Measurements from ENCODE around the gene TMEM18. TPM values are rescaled to one million over a fixed set of nuclear protein-coding genes. Genes with fewer than 3 reads are reported as not detected.

The TMEM18 gene
- total and polyA plus RNA-seq, 2 experiments from 2014 or later: 9.9 to 37.7 TPM

DNA sequence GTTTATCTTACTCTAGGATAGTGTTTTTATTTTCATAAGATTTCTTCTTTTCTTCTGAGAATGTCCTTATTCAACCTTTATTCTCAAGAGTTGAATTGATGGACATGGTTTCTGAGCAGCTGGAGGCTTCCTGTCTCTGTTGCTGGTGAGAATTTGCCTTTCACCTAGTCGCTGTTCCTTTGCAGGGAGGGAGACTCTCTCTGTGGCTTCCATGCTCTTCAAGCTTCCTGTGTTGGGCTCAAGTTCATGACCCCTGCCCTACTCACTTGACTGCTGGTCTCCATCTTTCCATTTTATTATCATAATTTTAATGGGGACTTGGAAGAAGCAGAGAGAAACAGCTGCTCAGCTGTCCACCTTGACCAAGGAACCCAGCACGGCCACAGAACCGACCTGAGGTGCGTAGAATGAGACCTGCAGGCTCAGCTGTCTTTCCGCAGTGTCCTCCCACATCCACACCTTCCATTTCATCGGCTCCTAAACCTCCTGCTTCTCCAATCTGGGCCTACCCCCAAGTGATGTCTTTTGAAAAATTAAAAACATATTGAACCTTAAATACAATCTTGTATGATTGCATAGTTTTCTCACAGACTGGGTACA, 24.2 kb downstream of the TMEM18 start:
- DNase-seq: no peak
- Histone ChIP-seq H3K79me2 (ENCODE audit: insufficient read depth) (no peaks in the 10 kb centered on the region), H3K9me3 (ENCODE audit: low read depth) (no peaks in the 10 kb centered on the region), H3K27ac (no peak overlapping the region), H3K4me2 (ENCODE audit: unreplicated experiment) (no peak overlapping the region), H3K36me3 (ENCODE audit: low read depth) (no peaks in the 10 kb centered on the region), H3F3A (ENCODE audit: insufficient read depth) (no peaks in the 10 kb centered on the region), H3K27me3 (replicated peaks; ENCODE audit: insufficient read depth) (no peaks in the 10 kb centered on the region; the same call in 1 of the 2 replicates), H3K9me2 (ENCODE audit: insufficient read depth) (no peaks in the 10 kb centered on the region), H3K4me1 (ENCODE audit: insufficient read depth) (0 out of 2 replicates have a peak, but pooled peaks cover 4% of the 10 kb centered on the region), H2AFZ (no peak overlapping the region), H3K9ac (no peak overlapping the region), H4K20me1 (ENCODE audit: insufficient read depth) (no peaks in the 10 kb centered on the region), H3K4me3 (no peak overlapping the region)
- TF ChIP-seq EZH2 (IDR thresholded peaks at IDR 0.05; ENCODE audit: insufficient read depth, poor library complexity, severe bottlenecking): no peak
- TF ChIP-seq EZH2phosphoT487 (IDR thresholded peaks at IDR 0.05; ENCODE audit: insufficient read depth, low read depth): no peak
- WGBS, 2 experiments (ENCODE audit: low coverage in 1 of 2, low lambda C conversion rate in 2 of 2, missing lambda C conversion rate in 2 of 2): 59 to 64% methylated on average over 6 of the region's 6 CpGs
- in situ Hi-C loops (cut with MboI): no loop called here

DNA sequence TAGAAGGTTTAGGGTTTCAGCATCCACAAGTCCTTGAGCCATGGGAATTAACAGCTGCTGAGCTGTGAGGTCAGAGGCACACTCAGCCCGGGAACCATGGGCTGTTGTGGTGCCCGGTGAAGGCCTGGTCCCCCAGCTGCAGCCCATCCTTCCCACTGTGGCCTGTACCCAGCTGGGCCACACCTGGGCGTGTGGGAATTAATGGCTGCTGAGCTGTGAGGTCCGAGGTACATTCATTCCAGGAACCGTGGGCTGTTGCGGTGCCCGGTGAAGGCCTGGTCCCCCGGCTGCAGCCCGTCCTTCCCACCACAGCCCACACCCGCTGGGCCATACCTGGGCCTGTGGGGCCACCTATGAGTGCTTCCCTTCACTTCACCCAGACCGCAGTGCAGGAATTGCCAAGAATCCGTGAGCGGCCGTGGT, 25.2 kb downstream of the TMEM18 start:
- in situ Hi-C loops (cut with MboI): no loop called here
- Histone ChIP-seq H3K9me2 (ENCODE audit: insufficient read depth) (no peaks in the 10 kb centered on the region), H3F3A (ENCODE audit: insufficient read depth) (no peaks in the 10 kb centered on the region), H3K9me3 (ENCODE audit: low read depth) (no peaks in the 10 kb centered on the region), H4K20me1 (ENCODE audit: insufficient read depth) (no peaks in the 10 kb centered on the region), H3K79me2 (ENCODE audit: insufficient read depth) (no peaks in the 10 kb centered on the region), H2AFZ (no peak overlapping the region), H3K36me3 (ENCODE audit: low read depth) (no peaks in the 10 kb centered on the region), H3K27me3 (replicated peaks; ENCODE audit: insufficient read depth) (no peaks in the 10 kb centered on the region), H3K9ac (no peak overlapping the region), H3K4me1 (ENCODE audit: insufficient read depth) (0 out of 2 replicates have a peak, but pooled peaks cover 4% of the 10 kb centered on the region), H3K4me2 (ENCODE audit: unreplicated experiment) (no peak overlapping the region), H3K4me3 (no peak overlapping the region), H3K27ac (no peak overlapping the region)
- TF ChIP-seq EZH2phosphoT487 (IDR thresholded peaks at IDR 0.05; ENCODE audit: insufficient read depth, low read depth) (no peak), EZH2 (IDR thresholded peaks at IDR 0.05; ENCODE audit: insufficient read depth, poor library complexity, severe bottlenecking) (no peak)
- DNase-seq: no peak
- 82 to 84% methylated on average over 14 of the region's 14 CpGs for WGBS, 2 experiments (ENCODE audit: low coverage in 1 of 2, low lambda C conversion rate in 2 of 2, missing lambda C conversion rate in 2 of 2)

DNA sequence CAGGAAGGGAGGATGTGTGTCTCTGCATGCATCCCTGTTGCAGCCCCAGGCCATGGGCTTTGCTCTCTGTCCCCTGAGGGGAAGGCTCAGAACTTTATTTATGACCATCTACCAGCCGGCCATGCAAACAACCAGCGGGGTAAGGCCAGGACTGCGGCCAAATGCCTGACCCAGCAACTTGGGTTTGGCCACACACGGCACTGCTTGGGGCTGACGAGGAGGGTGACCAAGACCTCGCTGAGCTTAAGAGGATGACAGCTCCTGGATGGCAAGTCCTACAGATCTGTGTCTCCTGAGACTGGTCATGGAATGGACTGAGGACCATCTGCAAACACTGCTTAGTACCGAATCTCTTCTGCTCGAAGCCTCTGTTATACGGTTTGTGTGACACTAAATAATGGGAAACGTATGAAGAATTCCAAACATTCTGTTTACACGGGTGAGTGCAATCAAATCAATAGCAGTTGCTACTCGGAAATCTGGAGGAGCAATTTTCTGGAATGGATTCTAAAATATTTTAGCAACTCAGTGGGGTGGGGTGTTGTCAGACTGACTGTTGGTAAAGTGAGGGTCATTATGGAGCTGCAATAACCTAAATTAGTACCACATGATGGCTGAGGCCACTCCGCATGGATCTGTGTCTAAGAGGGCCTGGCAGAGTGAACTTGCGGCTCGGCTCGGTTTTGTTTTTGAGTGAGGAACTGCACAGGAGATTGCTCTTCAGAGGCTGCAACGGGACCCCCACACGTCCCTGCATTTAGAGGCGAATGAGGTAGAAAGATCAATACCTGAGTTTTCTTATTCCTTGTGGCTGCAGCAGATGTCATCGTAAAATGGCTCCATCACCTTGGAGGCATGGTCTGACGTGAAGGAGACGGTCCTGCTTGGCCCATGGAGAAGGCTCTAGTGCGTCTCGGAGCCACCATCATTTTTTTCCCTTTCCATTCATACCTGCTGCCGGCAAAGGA, 26.6 kb downstream of the TMEM18 start:
- Histone ChIP-seq H3K9me2 (ENCODE audit: insufficient read depth) (no peaks in the 10 kb centered on the region), H4K20me1 (ENCODE audit: insufficient read depth) (no peaks in the 10 kb centered on the region), H3K79me2 (ENCODE audit: insufficient read depth) (no peaks in the 10 kb centered on the region), H3K36me3 (ENCODE audit: low read depth) (no peaks in the 10 kb centered on the region), H2AFZ (no peak overlapping the region), H3K4me2 (ENCODE audit: unreplicated experiment) (no peak overlapping the region), H3K9ac (no peak overlapping the region), H3K4me3 (no peak overlapping the region), H3F3A (ENCODE audit: insufficient read depth) (no peaks in the 10 kb centered on the region), H3K4me1 (ENCODE audit: insufficient read depth) (0 out of 2 replicates have a peak, but pooled peaks cover 4% of the 10 kb centered on the region), H3K27ac (no peak overlapping the region), H3K9me3 (ENCODE audit: low read depth) (no peaks in the 10 kb centered on the region), H3K27me3 (replicated peaks; ENCODE audit: insufficient read depth) (no peaks in the 10 kb centered on the region)
- TF ChIP-seq EZH2 (IDR thresholded peaks at IDR 0.05; ENCODE audit: insufficient read depth, poor library complexity, severe bottlenecking) (no peak), EZH2phosphoT487 (IDR thresholded peaks at IDR 0.05; ENCODE audit: insufficient read depth, low read depth) (no peak)
- in situ Hi-C loops (cut with MboI): no loop called here
- peak; percentile 23 for DNase-seq
- 24% methylated on average over 24 to 25 of the region's 25 CpGs for WGBS, 2 experiments (ENCODE audit: low coverage in 1 of 2, low lambda C conversion rate in 2 of 2, missing lambda C conversion rate in 2 of 2)

DNA sequence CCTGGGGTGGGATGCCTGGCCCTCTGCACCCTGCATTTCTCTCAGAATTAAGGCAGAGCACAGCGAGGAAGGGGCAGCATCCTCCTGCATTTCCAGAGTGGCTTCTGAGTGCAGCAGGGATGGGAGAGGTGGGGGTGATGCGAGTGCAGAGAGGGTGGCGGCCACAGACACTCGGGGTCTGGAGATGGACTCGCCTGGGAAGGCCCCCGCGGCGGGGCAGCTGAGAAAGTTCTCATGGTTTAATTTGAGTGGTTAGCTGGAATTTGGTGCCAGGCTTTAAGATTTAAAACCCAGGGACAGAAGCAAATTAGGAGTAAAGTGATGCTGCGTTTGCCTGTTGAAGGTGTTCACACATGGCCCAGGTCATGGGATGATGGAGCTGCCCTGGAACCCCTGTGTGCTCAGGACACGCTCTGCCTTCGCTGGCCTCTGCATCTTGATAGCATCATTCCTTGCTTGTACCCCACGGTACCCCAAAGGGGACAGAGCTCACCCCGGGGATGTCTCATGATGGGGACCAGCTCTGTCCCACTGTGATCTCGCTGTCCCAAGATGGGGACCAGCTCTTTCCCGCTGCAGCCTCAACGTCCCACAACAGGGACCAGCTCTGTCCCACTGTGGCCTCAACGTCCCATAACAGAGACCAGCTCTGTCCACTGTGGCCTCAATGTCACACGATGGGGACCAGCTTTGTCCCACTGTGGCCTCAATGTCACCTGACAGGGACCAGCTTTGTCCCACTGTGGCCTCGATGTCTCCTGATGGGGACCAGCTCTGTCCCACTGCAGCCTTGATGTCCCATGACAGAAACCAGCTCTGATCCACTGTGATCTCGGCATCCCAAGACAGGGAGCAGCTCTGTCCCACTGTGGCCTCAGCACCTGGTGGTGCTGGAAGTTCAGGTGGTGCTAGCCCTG, 27.5 kb downstream of the TMEM18 start:
- no peaks in the 10 kb centered on the region for H3K9me3 ChIP-seq (ENCODE audit: low read depth)
- in situ Hi-C loops (cut with MboI): loop anchor here (10.0 kb wide), 1 partner anchor 405 kb away; no protein-coding TSS in a partner anchor
- no peak overlapping the region for H3K9ac ChIP-seq
- H3K4me1 ChIP-seq (ENCODE audit: insufficient read depth): 0 out of 2 replicates have a peak, but pooled peaks cover 4% of the 10 kb centered on the region
- H4K20me1 ChIP-seq (ENCODE audit: insufficient read depth): no peaks in the 10 kb centered on the region
- no peaks in the 10 kb centered on the region for H3K36me3 ChIP-seq (ENCODE audit: low read depth)
- no peaks in the 10 kb centered on the region for H3F3A ChIP-seq (ENCODE audit: insufficient read depth)
- H3K79me2 ChIP-seq (ENCODE audit: insufficient read depth): no peaks in the 10 kb centered on the region
- no peak overlapping the region for H3K27ac ChIP-seq
- no peak overlapping the region for H3K4me3 ChIP-seq
- no peak for TF ChIP-seq EZH2phosphoT487 (IDR thresholded peaks at IDR 0.05; ENCODE audit: insufficient read depth, low read depth)
- no peak for TF ChIP-seq EZH2 (IDR thresholded peaks at IDR 0.05; ENCODE audit: insufficient read depth, poor library complexity, severe bottlenecking)
- no peak for DNase-seq
- 70 to 76% methylated on average over 20 of the region's 20 CpGs for WGBS, 2 experiments (ENCODE audit: low coverage in 1 of 2, low lambda C conversion rate in 2 of 2, missing lambda C conversion rate in 2 of 2)
- H2AFZ ChIP-seq: no peak overlapping the region
- no peak overlapping the region for H3K4me2 ChIP-seq (ENCODE audit: unreplicated experiment)
- no peaks in the 10 kb centered on the region for H3K27me3 ChIP-seq (replicated peaks; ENCODE audit: insufficient read depth)
- no peaks in the 10 kb centered on the region for H3K9me2 ChIP-seq (ENCODE audit: insufficient read depth)
